Measurements from ENCODE around the gene KRTAP6-1.
A peak's percentile ranks its signal among the peaks of the same experiment; 100 is the strongest.

Gene KRTAP6-1

DNA sequence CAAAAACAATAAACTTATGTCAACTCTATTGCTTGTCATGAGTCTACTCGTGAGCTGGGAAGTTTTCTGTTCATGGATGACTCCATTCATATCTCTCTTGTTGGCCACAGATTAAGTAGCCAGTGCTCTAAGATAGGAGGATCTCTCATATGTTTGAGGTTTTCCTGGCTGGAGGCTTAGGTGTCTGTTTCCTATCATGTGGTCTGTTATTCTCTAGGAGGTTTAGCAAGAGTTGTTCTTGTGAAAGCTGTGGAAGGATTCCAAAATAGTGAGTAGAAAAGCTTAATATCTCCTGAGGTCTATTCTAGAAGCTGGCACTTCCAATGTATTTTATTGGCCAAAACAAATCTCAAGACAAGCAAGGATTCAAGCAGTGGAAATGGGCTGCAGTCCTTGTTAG, 15.5 kb upstream of the KRTAP6-1 start:
- Histone ChIP-seq H2BK120ac (ENCODE audit: low read depth, low read length) (no peak overlapping the region), H3K79me1 (ENCODE audit: low read length) (no peaks in the 10 kb centered on the region), H3K79me2 (ENCODE audit: control insufficient read depth, insufficient read depth, low read length) (no peaks in the 10 kb centered on the region), H3K27me3 (ENCODE audit: insufficient read depth, low read length, poor library complexity) (no peaks in the 10 kb centered on the region), H3K4me1 (ENCODE audit: control insufficient read depth, low read depth, low read length) (no peaks in the 10 kb centered on the region), H2BK5ac (ENCODE audit: low read length) (no peak overlapping the region), H3K18ac (ENCODE audit: low read length) (no peak overlapping the region), H3K4ac (ENCODE audit: low read depth, low read length) (no peak overlapping the region), H2BK15ac (replicated peaks; ENCODE audit: low read depth) (no peak overlapping the region), H3K4me3 (ENCODE audit: low read length) (no peak overlapping the region), H2AK5ac (ENCODE audit: low read length) (no peak overlapping the region), H3K56ac (ENCODE audit: low read length) (no peak overlapping the region), H4K5ac (ENCODE audit: low read length) (no peak overlapping the region), H4K8ac (ENCODE audit: low read depth, low read length) (no peak overlapping the region), H3K27ac (ENCODE audit: low read depth, low read length) (no peak overlapping the region), H3K9ac (ENCODE audit: low read length) (no peak overlapping the region), H3K23ac (ENCODE audit: low read length) (no peak overlapping the region), H3K36me3 (ENCODE audit: control insufficient read depth, insufficient read depth, low read length) (no peaks in the 10 kb centered on the region), H3K4me2 (ENCODE audit: low read length) (no peak overlapping the region)
- no peak for DNase-seq
- WGBS (ENCODE audit: extremely low coverage, insufficient coverage, low lambda C conversion rate) = no CpG with 5 or more reads among the region's 1 CpG

DNA sequence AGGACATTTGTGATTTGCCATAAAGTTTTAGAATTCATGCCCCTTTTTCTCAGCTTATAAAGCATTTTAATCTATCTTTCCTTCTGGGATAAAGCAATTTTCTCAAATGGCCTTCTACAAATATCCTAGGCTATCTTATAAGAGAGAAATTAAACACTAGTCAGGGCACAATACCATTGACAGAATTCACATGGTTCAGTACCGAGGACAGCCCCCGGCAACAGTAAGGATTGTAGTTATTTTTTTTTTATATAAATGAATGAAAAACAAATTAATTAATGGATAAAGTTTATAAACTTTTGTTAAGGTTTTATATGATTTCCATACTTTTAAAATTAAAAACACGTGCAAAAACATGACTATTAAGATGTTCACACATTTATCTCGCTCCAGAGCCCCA, 14.4 kb upstream of the KRTAP6-1 start:
- no peak overlapping the region for H3K56ac ChIP-seq (ENCODE audit: low read length)
- H3K4me1 ChIP-seq (ENCODE audit: control insufficient read depth, low read depth, low read length) = no peaks in the 10 kb centered on the region
- H4K5ac ChIP-seq (ENCODE audit: low read length) = no peak overlapping the region
- no peak overlapping the region for H2AK5ac ChIP-seq (ENCODE audit: low read length)
- no peak overlapping the region for H2BK5ac ChIP-seq (ENCODE audit: low read length)
- no peak overlapping the region for H3K4me3 ChIP-seq (ENCODE audit: low read length)
- no peak overlapping the region for H3K4me2 ChIP-seq (ENCODE audit: low read length)
- no peak overlapping the region for H4K8ac ChIP-seq (ENCODE audit: low read depth, low read length)
- H3K36me3 ChIP-seq (ENCODE audit: control insufficient read depth, insufficient read depth, low read length) = no peaks in the 10 kb centered on the region
- no peak overlapping the region for H3K27ac ChIP-seq (ENCODE audit: low read depth, low read length)
- no peak overlapping the region for H3K18ac ChIP-seq (ENCODE audit: low read length)
- H3K79me1 ChIP-seq (ENCODE audit: low read length) = no peaks in the 10 kb centered on the region
- no peak overlapping the region for H3K9ac ChIP-seq (ENCODE audit: low read length)
- no peaks in the 10 kb centered on the region for H3K27me3 ChIP-seq (ENCODE audit: insufficient read depth, low read length, poor library complexity)
- no peak overlapping the region for H2BK15ac ChIP-seq (replicated peaks; ENCODE audit: low read depth)
- DNase-seq = no peak
- no peak overlapping the region for H3K4ac ChIP-seq (ENCODE audit: low read depth, low read length)
- no peaks in the 10 kb centered on the region for H3K79me2 ChIP-seq (ENCODE audit: control insufficient read depth, insufficient read depth, low read length)
- WGBS (ENCODE audit: extremely low coverage, insufficient coverage, low lambda C conversion rate) = no CpG with 5 or more reads among the region's 4 CpGs
- no peak overlapping the region for H3K23ac ChIP-seq (ENCODE audit: low read length)
- H2BK120ac ChIP-seq (ENCODE audit: low read depth, low read length) = no peak overlapping the region

DNA sequence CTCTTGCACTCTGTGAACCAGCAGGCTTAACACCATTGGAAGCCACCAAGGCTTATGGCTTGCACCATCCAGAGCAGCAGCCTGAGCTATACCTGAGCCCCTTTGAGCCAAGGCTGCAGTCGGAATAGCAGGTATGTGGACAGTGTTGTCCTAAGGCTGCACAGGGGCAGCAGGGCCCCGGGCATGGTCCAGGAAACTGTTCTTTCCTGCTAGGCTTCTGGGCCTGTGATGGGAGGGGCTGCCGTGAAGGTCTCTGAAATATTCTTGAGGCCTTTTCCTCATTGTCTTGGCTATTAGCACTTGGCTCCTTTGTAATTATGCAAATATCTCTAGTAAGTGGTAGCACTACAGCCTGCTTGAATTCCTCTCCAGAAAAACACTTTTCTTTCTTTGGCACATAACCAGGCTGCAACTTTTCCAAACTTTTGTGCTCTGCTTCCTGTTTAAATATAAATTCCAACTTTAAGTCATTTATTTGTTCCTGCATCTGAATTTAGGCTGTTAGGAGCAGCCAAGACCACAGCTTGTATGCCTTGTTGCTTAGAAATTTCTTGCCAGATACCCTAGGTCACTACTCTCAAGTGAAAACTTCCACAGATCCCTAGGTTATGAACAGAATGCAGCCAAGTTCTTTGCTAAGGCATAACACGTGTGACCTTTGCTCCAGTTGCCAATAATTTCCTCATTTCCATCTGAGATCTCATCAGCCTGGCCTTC, 11.9 kb upstream of the KRTAP6-1 start:
- Histone ChIP-seq H4K8ac (ENCODE audit: low read depth, low read length) (no peak overlapping the region), H2BK120ac (ENCODE audit: low read depth, low read length) (no peak overlapping the region), H3K79me1 (ENCODE audit: low read length) (no peaks in the 10 kb centered on the region), H2AK5ac (ENCODE audit: low read length) (no peak overlapping the region), H3K79me2 (ENCODE audit: control insufficient read depth, insufficient read depth, low read length) (no peaks in the 10 kb centered on the region), H3K4me2 (ENCODE audit: low read length) (no peak overlapping the region), H3K4ac (ENCODE audit: low read depth, low read length) (no peak overlapping the region), H2BK5ac (ENCODE audit: low read length) (no peak overlapping the region), H3K27ac (ENCODE audit: low read depth, low read length) (no peak overlapping the region), H3K56ac (ENCODE audit: low read length) (no peak overlapping the region), H3K36me3 (ENCODE audit: control insufficient read depth, insufficient read depth, low read length) (no peaks in the 10 kb centered on the region), H3K4me3 (ENCODE audit: low read length) (no peak overlapping the region), H3K18ac (ENCODE audit: low read length) (no peak overlapping the region), H3K23ac (ENCODE audit: low read length) (no peak overlapping the region), H3K4me1 (ENCODE audit: control insufficient read depth, low read depth, low read length) (no peaks in the 10 kb centered on the region), H4K5ac (ENCODE audit: low read length) (no peak overlapping the region), H2BK15ac (replicated peaks; ENCODE audit: low read depth) (no peak overlapping the region), H3K27me3 (ENCODE audit: insufficient read depth, low read length, poor library complexity) (no peaks in the 10 kb centered on the region), H3K9ac (ENCODE audit: low read length) (no peak overlapping the region)
- no CpG with 5 or more reads among the region's 4 CpGs for WGBS (ENCODE audit: extremely low coverage, insufficient coverage, low lambda C conversion rate)
- DNase-seq = peak; percentile 4

DNA sequence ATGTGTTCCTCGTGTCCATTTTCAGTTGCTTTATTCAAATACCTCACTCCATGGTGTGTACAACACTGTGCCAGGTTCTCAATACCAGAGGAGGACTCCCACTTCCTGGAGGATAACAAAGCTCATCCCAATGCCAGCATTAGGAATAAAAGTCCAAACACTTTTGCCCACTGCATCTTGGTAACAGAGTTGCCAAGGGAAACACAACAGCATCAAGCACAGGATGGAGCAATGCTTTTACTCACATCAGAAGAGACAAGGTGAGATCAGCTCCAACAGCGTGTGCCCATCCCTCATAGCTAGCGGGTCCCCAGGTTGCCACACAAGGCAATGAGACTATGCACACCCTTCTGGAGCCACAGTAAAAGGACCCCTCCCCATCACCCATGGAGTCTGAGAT, 9.6 kb upstream of the KRTAP6-1 start:
- Histone ChIP-seq H3K36me3 (ENCODE audit: control insufficient read depth, insufficient read depth, low read length) (no peaks in the 10 kb centered on the region), H3K4me2 (ENCODE audit: low read length) (no peak overlapping the region), H3K4ac (ENCODE audit: low read depth, low read length) (no peak overlapping the region), H3K18ac (ENCODE audit: low read length) (no peak overlapping the region), H3K79me1 (ENCODE audit: low read length) (no peaks in the 10 kb centered on the region), H3K23ac (ENCODE audit: low read length) (no peak overlapping the region), H2BK120ac (ENCODE audit: low read depth, low read length) (no peak overlapping the region), H3K56ac (ENCODE audit: low read length) (no peak overlapping the region), H3K9ac (ENCODE audit: low read length) (no peak overlapping the region), H4K5ac (ENCODE audit: low read length) (no peak overlapping the region), H3K27ac (ENCODE audit: low read depth, low read length) (no peak overlapping the region), H3K27me3 (ENCODE audit: insufficient read depth, low read length, poor library complexity) (no peaks in the 10 kb centered on the region), H4K8ac (ENCODE audit: low read depth, low read length) (no peak overlapping the region), H3K4me1 (ENCODE audit: control insufficient read depth, low read depth, low read length) (no peaks in the 10 kb centered on the region), H3K4me3 (ENCODE audit: low read length) (no peak overlapping the region), H2BK5ac (ENCODE audit: low read length) (no peak overlapping the region), H2BK15ac (replicated peaks; ENCODE audit: low read depth) (no peak overlapping the region), H2AK5ac (ENCODE audit: low read length) (no peak overlapping the region), H3K79me2 (ENCODE audit: control insufficient read depth, insufficient read depth, low read length) (no peaks in the 10 kb centered on the region)
- WGBS (ENCODE audit: extremely low coverage, insufficient coverage, low lambda C conversion rate) = no CpG with 5 or more reads among the region's 3 CpGs
- DNase-seq = no peak

DNA sequence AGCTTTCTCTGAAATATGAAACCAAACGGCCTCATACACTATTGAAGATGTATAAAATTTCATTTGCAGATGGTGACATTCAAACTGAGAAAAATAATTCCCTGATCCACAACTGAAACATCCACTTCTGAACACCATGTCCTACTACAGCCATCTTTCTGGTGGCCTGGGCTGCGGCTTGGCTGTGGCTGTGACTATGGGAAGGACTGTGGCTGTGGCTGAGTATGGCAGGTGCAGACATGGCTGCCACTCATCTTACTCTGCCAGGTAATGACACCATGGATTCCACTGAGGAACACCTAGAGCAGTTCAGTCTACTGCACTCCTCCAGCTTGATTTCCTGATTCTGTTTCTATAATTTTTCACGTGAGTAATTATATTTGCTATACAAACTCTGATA, 6.8 kb upstream of the KRTAP6-1 start, which contains the start of gene KRTAP20-4:
Gene KRTAP20-4, plus strand, starts transcription at position 106 of the 400 bp plus-strand sequence.
- no peak within 1 kb of the TSS for H3K18ac ChIP-seq (ENCODE audit: low read length)
- H4K8ac ChIP-seq (ENCODE audit: low read depth, low read length) = no peak within 1 kb of the TSS
- no peak within 1 kb of the TSS for H3K27ac ChIP-seq (ENCODE audit: low read depth, low read length)
- no peaks in the 10 kb centered on the region for H3K79me1 ChIP-seq (ENCODE audit: low read length)
- no peak within 1 kb of the TSS for H3K4me3 ChIP-seq (ENCODE audit: low read length)
- H2BK120ac ChIP-seq (ENCODE audit: low read depth, low read length) = no peak within 1 kb of the TSS
- H3K9ac ChIP-seq (ENCODE audit: low read length) = no peak within 1 kb of the TSS
- no peak within 1 kb of the TSS for H3K4ac ChIP-seq (ENCODE audit: low read depth, low read length)
- no peak within 1 kb of the TSS for H2BK5ac ChIP-seq (ENCODE audit: low read length)
- H3K36me3 ChIP-seq (ENCODE audit: control insufficient read depth, insufficient read depth, low read length) = no peaks in the 10 kb centered on the region
- no peaks in the 10 kb centered on the region for H3K27me3 ChIP-seq (ENCODE audit: insufficient read depth, low read length, poor library complexity)
- DNase-seq = no peak
- WGBS (ENCODE audit: extremely low coverage, insufficient coverage, low lambda C conversion rate) = no CpG with 5 or more reads among the region's 3 CpGs
- H3K79me2 ChIP-seq (ENCODE audit: control insufficient read depth, insufficient read depth, low read length) = no peaks in the 10 kb centered on the region
- H2AK5ac ChIP-seq (ENCODE audit: low read length) = no peak within 1 kb of the TSS
- H3K56ac ChIP-seq (ENCODE audit: low read length) = no peak within 1 kb of the TSS
- no peak within 1 kb of the TSS for H3K4me2 ChIP-seq (ENCODE audit: low read length)
- H3K23ac ChIP-seq (ENCODE audit: low read length) = no peak within 1 kb of the TSS
- H4K5ac ChIP-seq (ENCODE audit: low read length) = no peak within 1 kb of the TSS
- no peak within 1 kb of the TSS for H2BK15ac ChIP-seq (replicated peaks; ENCODE audit: low read depth)
- H3K4me1 ChIP-seq (ENCODE audit: control insufficient read depth, low read depth, low read length) = no peaks in the 10 kb centered on the region

DNA sequence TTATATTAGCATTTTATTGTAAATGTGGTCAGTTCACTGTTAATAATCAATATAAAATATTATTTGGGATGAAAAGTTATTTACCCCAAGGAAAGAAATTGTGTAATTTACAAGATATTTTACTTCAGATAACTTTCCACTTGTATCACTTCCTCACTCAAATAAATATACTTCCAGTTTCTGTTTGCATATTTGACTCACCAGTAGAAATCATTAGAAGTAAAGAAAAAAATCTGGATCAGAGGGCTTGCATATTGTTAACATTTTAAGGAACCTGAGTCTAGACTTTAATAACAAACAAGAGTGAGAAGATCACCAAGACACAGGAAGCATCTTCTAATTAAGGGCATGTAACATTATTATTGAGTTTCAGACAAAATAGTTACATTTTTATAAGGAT, 6.3 kb upstream of the KRTAP6-1 start:
- Histone ChIP-seq H3K4me2 (ENCODE audit: low read length) (no peak overlapping the region), H3K9ac (ENCODE audit: low read length) (no peak overlapping the region), H3K27ac (ENCODE audit: low read depth, low read length) (no peak overlapping the region), H2AK5ac (ENCODE audit: low read length) (no peak overlapping the region), H2BK5ac (ENCODE audit: low read length) (no peak overlapping the region), H3K56ac (ENCODE audit: low read length) (no peak overlapping the region), H3K18ac (ENCODE audit: low read length) (no peak overlapping the region), H3K4me1 (ENCODE audit: control insufficient read depth, low read depth, low read length) (no peaks in the 10 kb centered on the region), H3K4me3 (ENCODE audit: low read length) (no peak overlapping the region), H3K23ac (ENCODE audit: low read length) (no peak overlapping the region), H3K27me3 (ENCODE audit: insufficient read depth, low read length, poor library complexity) (no peaks in the 10 kb centered on the region), H2BK15ac (replicated peaks; ENCODE audit: low read depth) (no peak overlapping the region), H4K8ac (ENCODE audit: low read depth, low read length) (no peak overlapping the region), H3K4ac (ENCODE audit: low read depth, low read length) (no peak overlapping the region), H3K79me1 (ENCODE audit: low read length) (no peaks in the 10 kb centered on the region), H2BK120ac (ENCODE audit: low read depth, low read length) (no peak overlapping the region), H3K36me3 (ENCODE audit: control insufficient read depth, insufficient read depth, low read length) (no peaks in the 10 kb centered on the region), H4K5ac (ENCODE audit: low read length) (no peak overlapping the region), H3K79me2 (ENCODE audit: control insufficient read depth, insufficient read depth, low read length) (no peaks in the 10 kb centered on the region)
- DNase-seq = no peak
